MM.1S (cell line): ENCODE results near the gene TMEM150C.

Experiments used
- EZH2 ChIP-seq: fragments of 300-600 bp; sonication (generic); optimal IDR thresholded peaks from 2 replicates; pipeline ENCODE3; 2017; ENCODE audit warnings: low read depth, mild to moderate bottlenecking, antibody characterized with exemption, low read length, mixed read lengths
- EZH2phosphoT487 ChIP-seq: fragments of 300-600 bp; sonication (generic); IDR thresholded peaks from 2 replicates; pipeline ENCODE4 v1.6.1; 2018; ENCODE audit warnings: antibody characterized with exemption, low read length
- TF ChIP-seq, protein P1 (sequence below): fragments of 300-600 bp; sonication (generic); IDR thresholded peaks from 2 replicates; pipeline ENCODE4 v1.5.1; 2016; ENCODE audit warnings: antibody characterized with exemption, low read length, mixed read lengths

DNA sequence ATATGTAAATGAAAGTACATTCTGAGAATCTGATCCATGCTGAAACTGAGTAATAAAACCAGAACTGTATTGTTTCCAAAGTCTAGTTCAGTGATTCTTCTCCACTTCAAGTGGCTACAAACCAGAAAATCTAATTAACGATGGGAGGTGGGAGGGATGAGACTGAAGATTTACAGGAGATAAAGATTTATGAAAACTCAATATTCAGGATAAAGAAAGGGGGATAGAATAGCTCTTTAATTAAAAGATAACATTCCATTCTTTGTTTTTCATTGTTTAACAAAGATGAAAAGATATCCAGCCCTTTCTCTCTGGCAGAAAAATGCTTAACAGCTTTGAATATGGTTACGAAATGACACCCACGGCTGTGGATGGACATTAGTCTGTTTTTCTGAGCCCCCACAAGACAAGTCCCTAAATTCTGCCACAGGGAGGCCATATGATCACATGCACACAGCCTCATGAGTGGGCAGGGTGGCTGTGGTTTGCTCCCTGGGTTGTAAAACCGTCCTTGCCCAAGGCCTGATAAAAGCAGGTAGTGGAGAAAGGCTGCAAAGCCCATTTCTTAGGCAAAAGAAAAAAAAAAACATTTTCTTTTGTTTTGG, 36.4 kb downstream of the TMEM150C start:
- TF ChIP-seq, protein P1, sequence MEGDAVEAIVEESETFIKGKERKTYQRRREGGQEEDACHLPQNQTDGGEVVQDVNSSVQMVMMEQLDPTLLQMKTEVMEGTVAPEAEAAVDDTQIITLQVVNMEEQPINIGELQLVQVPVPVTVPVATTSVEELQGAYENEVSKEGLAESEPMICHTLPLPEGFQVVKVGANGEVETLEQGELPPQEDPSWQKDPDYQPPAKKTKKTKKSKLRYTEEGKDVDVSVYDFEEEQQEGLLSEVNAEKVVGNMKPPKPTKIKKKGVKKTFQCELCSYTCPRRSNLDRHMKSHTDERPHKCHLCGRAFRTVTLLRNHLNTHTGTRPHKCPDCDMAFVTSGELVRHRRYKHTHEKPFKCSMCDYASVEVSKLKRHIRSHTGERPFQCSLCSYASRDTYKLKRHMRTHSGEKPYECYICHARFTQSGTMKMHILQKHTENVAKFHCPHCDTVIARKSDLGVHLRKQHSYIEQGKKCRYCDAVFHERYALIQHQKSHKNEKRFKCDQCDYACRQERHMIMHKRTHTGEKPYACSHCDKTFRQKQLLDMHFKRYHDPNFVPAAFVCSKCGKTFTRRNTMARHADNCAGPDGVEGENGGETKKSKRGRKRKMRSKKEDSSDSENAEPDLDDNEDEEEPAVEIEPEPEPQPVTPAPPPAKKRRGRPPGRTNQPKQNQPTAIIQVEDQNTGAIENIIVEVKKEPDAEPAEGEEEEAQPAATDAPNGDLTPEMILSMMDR: no peak
- TF ChIP-seq EZH2 (no peak), EZH2phosphoT487 (no peak)
